ENCODE results near the gene METTL23. TPM values are rescaled to one million over a fixed set of nuclear protein-coding genes. Genes with fewer than 3 reads are reported as not detected.
"Not testable (repeated sequence)": the region's sequence is repeated elsewhere in the genome, so short reads cannot be mapped to it uniquely, and the experiment has no call there.

The METTL23 gene
- total RNA-seq, 1 donor from 2014 or later: 31.2 TPM

DNA sequence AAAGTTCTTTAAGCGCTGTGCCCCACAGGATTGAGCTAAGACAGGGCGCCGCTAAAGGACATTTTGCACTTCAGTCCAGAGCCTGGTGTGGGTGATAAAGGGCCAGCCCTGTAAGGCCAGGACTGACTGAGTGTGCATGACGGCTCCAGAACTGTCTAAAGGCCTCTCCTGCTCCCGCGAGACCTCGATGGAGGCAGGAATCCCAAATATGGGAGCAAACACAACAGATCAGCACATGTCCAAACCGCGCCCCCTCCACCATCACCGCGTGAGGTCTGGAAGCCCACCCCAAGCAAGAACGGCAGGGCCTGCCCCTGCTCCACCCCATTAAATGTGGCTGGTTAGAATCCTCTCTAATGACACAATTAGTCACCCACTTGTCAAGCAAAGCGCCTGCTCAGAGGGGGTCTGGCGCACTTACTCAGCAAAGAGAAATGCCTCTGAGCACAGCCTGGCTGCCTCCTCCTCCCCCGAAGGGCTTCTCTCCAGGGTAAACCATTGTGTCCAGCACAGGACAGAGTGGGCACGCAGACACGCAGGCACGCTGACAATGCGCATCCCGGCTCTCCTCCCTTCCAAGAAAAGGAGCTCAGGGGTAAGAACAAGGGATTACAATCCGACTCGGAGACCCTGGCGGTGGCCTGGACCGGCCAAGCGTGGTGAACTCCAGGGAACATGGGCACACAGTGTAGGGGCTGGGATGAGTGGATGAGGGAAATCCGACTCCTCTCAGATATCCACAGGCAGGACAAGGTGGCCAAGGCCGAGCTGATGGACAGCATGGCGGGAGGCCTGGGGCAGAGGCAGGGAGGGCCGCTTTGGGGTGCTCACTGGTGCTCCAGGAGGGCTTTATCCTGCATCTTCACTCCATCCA, 17.3 kb upstream of the METTL23 start:
- peaks cover 4 to 36% of the 10 kb centered on the region in 2 donors for H3K4me1 ChIP-seq
- H3K4me3 ChIP-seq: peak overlapping the region; percentile 85 to 96
- peak; percentile 88 to 98 for DNase-seq (ENCODE audit: low spot score in 2 of 2)
- TF ChIP-seq, protein P1, sequence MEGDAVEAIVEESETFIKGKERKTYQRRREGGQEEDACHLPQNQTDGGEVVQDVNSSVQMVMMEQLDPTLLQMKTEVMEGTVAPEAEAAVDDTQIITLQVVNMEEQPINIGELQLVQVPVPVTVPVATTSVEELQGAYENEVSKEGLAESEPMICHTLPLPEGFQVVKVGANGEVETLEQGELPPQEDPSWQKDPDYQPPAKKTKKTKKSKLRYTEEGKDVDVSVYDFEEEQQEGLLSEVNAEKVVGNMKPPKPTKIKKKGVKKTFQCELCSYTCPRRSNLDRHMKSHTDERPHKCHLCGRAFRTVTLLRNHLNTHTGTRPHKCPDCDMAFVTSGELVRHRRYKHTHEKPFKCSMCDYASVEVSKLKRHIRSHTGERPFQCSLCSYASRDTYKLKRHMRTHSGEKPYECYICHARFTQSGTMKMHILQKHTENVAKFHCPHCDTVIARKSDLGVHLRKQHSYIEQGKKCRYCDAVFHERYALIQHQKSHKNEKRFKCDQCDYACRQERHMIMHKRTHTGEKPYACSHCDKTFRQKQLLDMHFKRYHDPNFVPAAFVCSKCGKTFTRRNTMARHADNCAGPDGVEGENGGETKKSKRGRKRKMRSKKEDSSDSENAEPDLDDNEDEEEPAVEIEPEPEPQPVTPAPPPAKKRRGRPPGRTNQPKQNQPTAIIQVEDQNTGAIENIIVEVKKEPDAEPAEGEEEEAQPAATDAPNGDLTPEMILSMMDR (IDR thresholded peaks at IDR 0.05): no peak
- H3K36me3 ChIP-seq: peaks cover 5 to 17% of the 10 kb centered on the region in 2 donors
- intact Hi-C loops (cut with DNase I): loop anchor here (1.0 kb wide), 1 partner anchor 9 kb away; no protein-coding TSS in a partner anchor
- no peaks in the 10 kb centered on the region for H3K27me3 ChIP-seq
- peak overlapping the region; percentile 96 to 97 for H3K27ac ChIP-seq
- H3K9me3 ChIP-seq: no peaks in the 10 kb centered on the region

DNA sequence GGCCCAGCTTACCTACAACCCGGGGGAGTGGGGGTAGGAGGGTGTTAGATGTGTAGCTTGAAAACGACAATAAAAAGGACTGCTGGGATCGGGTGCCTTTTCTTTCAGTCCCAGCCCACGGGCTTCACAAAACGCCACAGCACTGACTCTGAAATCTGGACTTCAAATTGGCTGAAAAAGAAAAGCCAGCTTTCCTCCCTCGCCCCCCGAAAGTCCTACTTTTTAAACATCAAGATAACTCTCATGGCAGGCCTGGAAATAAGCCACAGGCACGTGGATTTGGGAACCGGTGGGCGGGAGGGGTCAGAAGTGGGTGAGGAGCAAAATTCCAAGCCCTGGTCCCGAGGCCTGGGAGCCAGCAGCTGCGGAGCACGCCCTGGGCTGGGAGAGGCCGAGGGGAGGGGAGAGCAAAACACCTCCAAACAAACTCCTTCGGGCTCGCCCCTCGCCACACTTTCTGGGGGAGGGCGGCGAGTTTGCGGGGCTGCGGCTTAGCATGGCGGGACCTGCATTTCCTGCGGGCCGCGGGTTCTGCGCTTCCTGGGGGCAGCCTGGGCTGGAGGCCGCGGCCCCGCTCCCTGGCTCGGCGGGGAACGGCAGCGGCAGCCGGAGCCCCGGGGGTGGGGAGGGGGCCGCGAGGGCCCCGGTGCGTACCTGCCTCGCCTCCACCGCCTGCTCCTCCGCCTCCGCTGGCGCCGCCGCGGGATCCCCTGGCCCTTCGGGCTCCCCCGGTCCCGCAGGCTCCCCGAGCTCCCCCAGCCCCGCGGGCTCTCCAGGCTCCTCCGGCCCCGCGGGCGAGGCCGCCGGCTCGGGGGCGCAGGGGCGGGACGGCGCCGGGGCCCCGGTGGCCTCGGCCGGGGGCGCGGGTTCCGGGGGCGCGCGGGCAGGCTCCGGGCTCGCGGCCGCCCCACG, 16.4 kb upstream of the METTL23 start:
- H3K36me3 ChIP-seq: peaks cover 5 to 20% of the 10 kb centered on the region in 2 donors
- intact Hi-C loops (cut with DNase I): loop anchor here (1.0 to 10.0 kb wide), 4 partner anchors 10 to 185 kb away; no protein-coding TSS in a partner anchor
- not testable (repeated sequence) for DNase-seq (ENCODE audit: low spot score in 2 of 2); H3K27me3 ChIP-seq; H3K9me3 ChIP-seq
- peak overlapping the region; percentile 85 to 96 for H3K4me3 ChIP-seq
- H3K4me1 ChIP-seq: peaks cover 4 to 33% of the 10 kb centered on the region in 2 donors
- H3K27ac ChIP-seq: peak overlapping the region; percentile 96 to 97

DNA sequence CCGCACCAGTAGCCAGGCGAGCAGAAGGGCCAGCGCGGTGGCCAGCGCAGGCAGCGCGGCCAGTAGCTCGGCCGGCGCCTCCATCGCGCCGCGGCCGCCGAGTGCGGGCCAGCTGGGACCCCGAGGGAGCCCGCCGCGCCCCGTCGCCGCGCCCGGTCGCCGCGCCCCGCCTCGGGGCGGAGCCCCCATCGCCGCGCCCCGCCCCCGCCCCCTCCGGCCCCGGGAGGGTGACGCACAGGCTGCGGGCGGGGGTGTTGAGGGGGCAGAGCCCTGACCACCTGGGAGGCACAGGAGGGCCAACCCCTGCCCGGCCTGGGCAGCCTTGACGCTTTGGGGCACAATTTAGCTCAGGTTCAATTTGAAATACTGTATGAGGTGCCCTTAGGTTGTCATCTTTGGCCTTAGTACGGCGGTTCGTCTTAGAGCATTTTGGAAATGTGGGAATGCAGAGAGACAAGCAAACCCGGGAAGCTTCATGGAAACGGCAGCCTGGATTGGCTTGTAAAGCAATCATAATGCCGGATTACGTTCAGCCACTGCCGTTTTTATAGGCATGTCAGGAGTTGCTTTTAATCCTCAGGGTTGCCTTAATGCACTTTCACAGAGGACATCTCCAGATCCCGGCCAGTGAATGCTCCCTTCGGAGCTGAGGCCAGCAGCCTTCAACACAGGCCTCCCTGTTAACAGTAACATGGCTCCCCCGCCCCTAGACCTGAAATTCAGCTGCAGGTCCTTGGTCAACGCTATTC, 15.6 kb upstream of the METTL23 start, which contains the start of gene MXRA7:
Gene MXRA7 (minus strand): TSS at position 103 of the 749 bp plus-strand sequence. CDS start 19 bp downstream, at position 84.
- H3K27ac ChIP-seq: peak within 1 kb of the TSS; percentile 96 to 97
- no peaks in the 10 kb centered on the region for H3K27me3 ChIP-seq
- peak within 1 kb of the TSS; percentile 85 to 96 for H3K4me3 ChIP-seq
- peaks cover 6 to 28% of the 10 kb centered on the region in 2 donors for H3K36me3 ChIP-seq
- no peaks in the 10 kb centered on the region for H3K9me3 ChIP-seq
- TF ChIP-seq, protein P1 (IDR thresholded peaks at IDR 0.05): no peak
- peak in 1 of 2 donors; percentile 88 for DNase-seq (ENCODE audit: low spot score in 2 of 2)
- peaks cover 4 to 41% of the 10 kb centered on the region in 2 donors for H3K4me1 ChIP-seq
- intact Hi-C loops (cut with DNase I): loop anchor here (1.0 to 10.0 kb wide), 5 partner anchors 15 to 186 kb away; partner anchors contain the start of genes JMJD6 and METTL23

DNA sequence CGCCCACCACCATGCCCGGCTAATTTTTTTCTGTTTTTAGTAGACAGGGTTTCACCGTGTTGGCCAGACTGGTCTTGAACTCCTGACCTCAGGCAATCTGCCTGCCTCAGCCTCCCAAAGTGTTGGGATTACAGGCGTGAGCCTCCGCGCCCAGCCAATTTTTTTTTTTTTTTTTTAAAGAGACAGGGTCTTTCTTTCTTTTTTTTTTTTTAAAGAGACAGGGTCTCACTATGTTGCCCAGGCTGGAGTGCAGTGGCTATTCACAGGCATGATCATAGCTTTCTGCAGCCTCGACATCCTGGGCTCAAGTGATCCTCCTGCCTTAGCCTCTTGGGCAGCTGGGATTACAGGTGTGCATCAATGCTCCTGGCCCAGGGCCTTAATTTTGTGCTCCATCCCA, 14.3 kb upstream of the METTL23 start:
- not testable (repeated sequence) for DNase-seq (ENCODE audit: low spot score in 2 of 2); H3K4me3 ChIP-seq; H3K9me3 ChIP-seq; H3K27me3 ChIP-seq
- peaks cover 19 to 41% of the 10 kb centered on the region in 2 donors for H3K36me3 ChIP-seq
- peak overlapping the region; percentile 75 to 79 for H3K27ac ChIP-seq
- peaks cover 4 to 42% of the 10 kb centered on the region in 2 donors for H3K4me1 ChIP-seq
- intact Hi-C loops (cut with DNase I): loop anchor here (5.0 to 10.0 kb wide), 3 partner anchors 40 to 188 kb away; no protein-coding TSS in a partner anchor

DNA sequence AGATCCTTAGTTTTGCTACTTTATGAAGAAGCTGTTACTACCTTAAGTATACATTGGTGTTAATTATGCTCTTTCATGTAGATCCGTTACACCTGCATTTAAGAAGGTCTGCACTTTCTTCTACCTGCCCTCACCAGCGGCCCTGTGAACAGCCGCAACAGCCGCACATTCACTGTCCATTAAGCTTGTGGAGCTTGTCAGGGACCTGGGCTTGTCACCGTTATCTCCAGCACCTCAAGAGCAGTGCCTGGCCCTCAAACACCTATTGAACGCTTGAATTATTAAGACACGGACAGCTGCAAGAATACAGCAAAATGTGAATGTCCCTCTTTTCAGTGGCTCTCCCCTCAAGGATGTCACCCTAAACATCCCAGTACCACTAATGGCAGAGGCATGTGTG, 12.9 kb upstream of the METTL23 start:
- TF ChIP-seq, protein P1 (IDR thresholded peaks at IDR 0.05): no peak
- H3K36me3 ChIP-seq: peaks cover 33 to 55% of the 10 kb centered on the region in 2 donors
- no peak overlapping the region for H3K4me3 ChIP-seq
- intact Hi-C loops (cut with DNase I): loop anchor here (2.0 to 10.0 kb wide), 4 partner anchors 41 to 189 kb away; no protein-coding TSS in a partner anchor
- no peaks in the 10 kb centered on the region for H3K27me3 ChIP-seq
- DNase-seq (ENCODE audit: low spot score in 2 of 2): no peak
- H3K27ac ChIP-seq: no peak overlapping the region
- peaks cover 0 to 28% of the 10 kb centered on the region in 2 donors for H3K4me1 ChIP-seq
- no peaks in the 10 kb centered on the region for H3K9me3 ChIP-seq

Data from ascending aorta (tissue), 2 donors.